SK-MEL-5 (cell line): Measurements from ENCODE around the gene MAP2K4. TPM values are rescaled to one million over a fixed set of nuclear protein-coding genes. Genes with fewer than 3 reads are reported as not detected.
A peak's percentile ranks its signal among the peaks of the same experiment; 100 is the strongest.
"Not testable (repeated sequence)": the region's sequence is repeated elsewhere in the genome, so short reads cannot be mapped to it uniquely, and the experiment has no call there.

Source experiments
- DNase-seq: peaks from one replicate; pipeline ENCODE4 v3.0.0-alpha.2; 2016; ENCODE audit warnings: low read depth, low spot score
- in situ Hi-C: cut with HindIII; loops from 2 replicates; pipeline ENCODE4 v1.10.0; 2016; ENCODE audit warnings: low sequenced_read_pairs, high pct_unique_total_duplicates, low pct_unique_long_range_greater_than_20kb
- polyA plus RNA-seq, 2 experiments: library from polyadenylated mRNA; depleted of rRNA; stranded (reverse); fragments of >200 nt; gene quantifications; 2 replicates each; pipeline ENCODE4 v1.2.3, GENCODE V29; 2015
- total RNA-seq: library from RNA; depleted of rRNA; stranded (reverse); fragments of >200 nt; shearing (Covaris generic); gene quantifications from 2 replicates; pipeline ENCODE4 v1.2.3, GENCODE V29; 2014; rRNA removed

MAP2K4 gene
- total RNA-seq: 28.2 and 32.2 TPM in 2 replicates
- 14.1 and 25.2 TPM in 2 replicates for polyA plus RNA-seq (2015; cell fraction: cytosol; rRNA removed)
- polyA plus RNA-seq (2015; cell fraction: nucleus; rRNA removed): 15.0 and 18.8 TPM in 2 replicates

- in situ Hi-C loops: no loop called here
- peak; percentile 82 for DNase-seq
Observed at GRCh38 chr17:12020642-12021622, at the start of gene MAP2K4. Gene MAP2K4 (plus strand): TSS chr17:12020877. CDS start chr17:12020887, 10 bp downstream.

- DNase-seq, in situ Hi-C loops: not testable (repeated sequence)
Observed at GRCh38 chr17:11972741-11973140, 47.9 kb upstream of the MAP2K4 start.

- in situ Hi-C loops: no loop called here
- no peak for DNase-seq
Observed at GRCh38 chr17:11979795-11980194, 40.9 kb upstream of the MAP2K4 start.

DNA sequence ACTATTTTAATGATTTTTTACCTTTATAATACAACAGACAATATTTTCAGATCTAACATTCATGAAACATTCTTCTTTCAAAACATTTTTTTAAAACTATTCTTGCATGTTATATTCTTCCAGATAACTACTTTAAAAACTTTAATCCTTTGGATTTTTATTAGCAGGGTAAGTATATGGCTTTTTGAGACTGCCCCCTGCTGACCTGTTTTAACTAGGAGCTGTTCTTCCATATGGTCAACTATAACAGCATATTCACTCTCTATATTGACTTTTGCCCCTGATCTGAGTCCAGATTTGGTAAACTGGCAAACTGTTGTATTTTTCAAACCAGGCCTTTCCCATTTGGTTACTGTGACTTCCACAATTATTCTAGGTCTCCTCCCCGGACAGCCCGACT lies 39.9 kb upstream of the MAP2K4 start:
- in situ Hi-C loops: no loop called here
- DNase-seq: peak; percentile 32

GRCh38 chr17:11981862-11982261 lies 38.8 kb upstream of the MAP2K4 start:
- no peak for DNase-seq
- in situ Hi-C loops: no loop called here

DNA sequence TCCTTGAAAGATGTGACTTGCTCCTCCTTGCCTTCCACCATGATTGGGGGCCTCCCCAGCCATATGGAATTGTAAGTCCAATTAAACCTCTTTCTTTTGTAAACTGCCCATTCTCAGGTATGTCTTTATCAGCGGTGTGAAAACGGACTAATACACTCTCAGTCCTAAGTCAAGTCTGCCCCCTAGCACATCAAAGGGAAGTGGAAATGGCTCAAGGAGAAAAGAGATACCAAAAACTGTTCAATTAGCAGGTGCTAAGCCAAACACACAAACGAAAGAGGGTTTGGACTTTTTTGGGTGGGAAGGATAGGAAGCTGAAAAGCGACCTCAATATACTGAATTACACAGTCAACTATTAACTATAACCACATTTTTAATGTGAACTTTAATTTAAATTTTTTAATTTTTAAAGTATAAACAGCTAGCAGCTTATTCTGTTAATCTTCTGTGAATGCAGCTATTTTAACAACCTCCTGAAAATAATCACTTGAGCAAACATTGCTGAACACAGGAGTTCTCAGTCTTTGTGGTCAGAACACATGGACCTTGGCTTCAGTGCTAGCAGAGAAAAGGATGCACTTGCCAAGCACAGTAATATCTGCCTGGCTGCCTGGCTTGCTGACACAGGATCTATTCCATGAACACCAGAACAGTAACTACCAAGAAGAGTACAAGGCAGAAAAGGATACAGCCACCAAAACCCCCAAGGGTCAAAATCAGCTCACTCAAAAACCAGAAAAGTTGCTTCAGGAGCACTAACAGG lies 34.3 kb upstream of the MAP2K4 start:
- DNase-seq: no peak
- in situ Hi-C loops: no loop called here

GRCh38 chr17:11986942-11987329 lies 33.7 kb upstream of the MAP2K4 start:
- DNase-seq: peak; percentile 68
- in situ Hi-C loops: no loop called here

- in situ Hi-C loops: no loop called here
- no peak for DNase-seq
Observed at GRCh38 chr17:11990363-11990983, 30.2 kb upstream of the MAP2K4 start.

DNA sequence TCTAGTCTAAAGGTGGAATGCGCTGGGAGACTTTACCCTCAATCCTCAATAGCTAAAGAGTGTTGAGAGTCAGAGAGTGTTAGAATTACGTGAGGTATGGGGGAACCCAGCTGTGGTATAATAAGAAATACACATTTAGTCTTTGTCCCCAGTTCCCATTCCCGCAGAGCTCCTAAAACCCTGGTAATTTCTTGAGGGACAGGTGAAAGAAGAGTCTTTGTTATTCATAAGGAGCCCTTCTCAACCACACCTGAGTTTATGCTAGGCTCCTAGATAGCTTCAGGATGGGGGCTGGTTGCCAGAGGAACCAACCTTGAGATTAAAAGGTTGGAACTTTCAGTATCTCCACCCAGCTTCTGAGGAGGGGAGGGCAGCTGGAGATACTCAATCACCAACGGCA lies 29.2 kb upstream of the MAP2K4 start:
- DNase-seq: no peak
- in situ Hi-C loops: no loop called here

DNA sequence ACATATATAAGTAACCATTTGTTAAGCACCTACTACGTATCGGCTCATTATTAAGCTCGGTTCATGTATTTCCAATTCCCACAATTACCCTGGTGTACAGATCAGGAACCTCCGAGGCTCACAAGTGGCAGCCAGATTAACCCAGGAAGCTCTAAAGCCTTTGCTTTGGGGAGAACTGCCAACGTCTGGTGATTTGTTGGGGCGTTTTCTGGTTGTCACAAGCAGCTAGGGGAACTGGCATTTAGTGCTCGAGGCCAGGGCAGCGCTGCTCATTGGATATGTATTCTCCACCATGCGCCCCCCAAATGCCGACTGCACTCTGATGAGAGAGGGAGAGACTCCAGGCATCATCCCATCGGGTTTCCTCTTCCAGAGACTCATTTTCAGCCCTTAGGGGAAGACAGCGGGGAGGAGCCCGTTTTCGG lies 23.9 kb upstream of the MAP2K4 start:
- in situ Hi-C loops: no loop called here
- peak; percentile 49 for DNase-seq

- DNase-seq: peak; percentile 92
- in situ Hi-C loops: no loop called here
Observed at GRCh38 chr17:11997147-11997971, 23.3 kb upstream of the MAP2K4 start, which contains the start of gene ZNF18. Gene ZNF18 (minus strand): TSS chr17:11997475. CDS start chr17:11992829, 4,646 bp downstream.

DNA sequence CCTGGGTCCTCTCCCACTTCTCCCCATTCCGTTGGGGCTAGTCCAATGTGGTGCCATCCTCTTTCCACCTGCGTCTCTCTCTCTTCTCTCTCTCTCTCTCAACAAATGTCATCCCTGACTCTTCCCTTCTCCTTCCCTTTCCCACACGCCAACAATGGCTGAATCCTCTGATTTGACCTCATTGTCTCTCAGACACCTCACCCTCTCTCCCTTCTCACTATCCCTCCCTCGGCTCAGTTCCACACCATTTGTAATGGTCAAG lies 22.8 kb upstream of the MAP2K4 start:
- in situ Hi-C loops: no loop called here
- no peak for DNase-seq

- in situ Hi-C loops: no loop called here
- no peak for DNase-seq
Observed at GRCh38 chr17:11999696-12000095, 21.0 kb upstream of the MAP2K4 start.

DNA sequence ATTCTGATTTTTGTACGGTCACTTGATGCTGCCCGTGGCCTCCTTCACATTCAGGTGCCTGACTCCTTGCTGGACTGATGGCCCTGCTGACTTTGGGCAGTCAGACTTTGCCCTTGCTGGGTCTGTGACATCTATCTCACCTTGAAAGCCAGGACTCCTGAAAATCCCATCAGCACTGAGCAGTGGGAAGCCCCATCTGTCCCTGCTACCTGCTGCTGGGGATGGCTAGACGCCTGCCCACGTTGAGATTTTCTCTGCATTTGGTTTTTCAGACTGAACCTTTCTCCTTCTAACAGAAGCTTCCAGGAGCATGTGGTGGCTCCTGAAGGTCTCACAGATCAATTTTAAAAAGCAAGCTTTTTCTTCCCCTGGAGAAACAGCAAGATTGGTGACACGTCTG lies 13.2 kb upstream of the MAP2K4 start:
- DNase-seq: no peak
- in situ Hi-C loops: no loop called here

DNA sequence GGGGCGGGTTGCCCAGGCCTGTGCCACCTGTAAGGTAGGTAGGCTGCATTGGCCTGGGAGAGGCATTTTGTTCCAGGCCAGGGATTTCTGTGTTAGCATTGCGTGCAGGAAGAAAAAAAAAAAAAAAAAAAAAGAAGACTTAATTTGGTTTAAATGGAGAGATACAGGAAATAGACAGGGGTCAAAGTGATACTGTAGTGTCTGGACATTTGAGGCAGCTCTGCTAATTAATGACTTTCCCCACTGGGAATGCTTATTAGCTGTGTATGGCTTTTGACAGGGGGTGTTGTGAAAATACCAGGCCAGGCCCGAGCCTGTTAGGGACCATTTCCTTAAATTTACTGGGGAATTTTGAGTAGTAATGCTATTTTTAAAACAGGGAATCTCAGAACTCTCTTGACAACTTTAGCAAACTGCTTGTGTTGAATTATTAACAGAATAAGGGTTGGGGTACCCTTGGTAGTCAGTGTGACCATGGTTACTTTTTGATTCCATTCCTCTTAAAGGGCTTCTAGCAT lies 1.0 kb downstream of the MAP2K4 start:
- in situ Hi-C loops: no loop called here

DNA sequence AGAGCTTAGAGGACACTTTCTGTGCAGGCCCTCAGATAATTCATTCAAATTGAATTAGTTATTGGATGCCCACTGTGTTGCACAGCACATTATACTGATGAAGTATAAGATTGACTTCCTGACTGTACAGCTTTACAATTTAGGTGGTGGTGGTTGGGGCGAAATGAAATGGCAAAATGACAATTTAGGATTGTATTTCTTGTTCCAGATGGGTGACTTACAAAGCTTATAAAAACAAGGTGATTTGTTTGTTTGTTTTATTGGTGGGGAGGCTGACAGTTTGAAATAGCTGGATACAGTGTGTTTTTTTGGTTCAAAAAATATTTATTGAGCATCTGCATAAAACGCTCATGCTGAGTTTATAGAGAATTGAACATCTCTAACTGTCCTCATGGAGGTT lies 1.6 kb downstream of the MAP2K4 start:
- in situ Hi-C loops: no loop called here
- no peak for DNase-seq

More for the DNA sequence above, 1.0 kb downstream of the MAP2K4 start:
- no peak for DNase-seq

- DNase-seq: no peak
- in situ Hi-C loops: no loop called here
Observed at GRCh38 chr17:12024327-12024726, 3.6 kb downstream of the MAP2K4 start.
